Measurements from ENCODE around the gene MTX3.

Gene MTX3

GRCh38 chr5:80036615-80037014 is 45.6 kb upstream of the MTX3 start:
- no peak overlapping the region for H3K4me2 ChIP-seq (ENCODE audit: low read length)
- H3F3A ChIP-seq (ENCODE audit: control insufficient read depth, insufficient read depth): no peaks in the 10 kb centered on the region
- H3K79me2 ChIP-seq (ENCODE audit: control insufficient read depth, low read length): no peaks in the 10 kb centered on the region
- H3K4me3 ChIP-seq (ENCODE audit: low read length): no peak overlapping the region
- TF ChIP-seq EZH2phosphoT487 (IDR thresholded peaks at IDR 0.05; ENCODE audit: borderline replicate concordance, low read length) (no peak), CTCF (IDR thresholded peaks at IDR 0.05; ENCODE audit: low read depth, low read length, poor library complexity, severe bottlenecking) (no peak)
- no peaks in the 10 kb centered on the region for H3K9me2 ChIP-seq (replicated peaks; ENCODE audit: control insufficient read depth, low read length)
- no peaks in the 10 kb centered on the region for H3K36me3 ChIP-seq (ENCODE audit: control insufficient read depth, low read length)
- H3K27ac ChIP-seq (ENCODE audit: low read depth, low read length): no peak overlapping the region
- peaks cover 13% of the 10 kb centered on the region for H3K4me1 ChIP-seq (ENCODE audit: control insufficient read depth, low read length)
- no peaks in the 10 kb centered on the region for H3K9me3 ChIP-seq (ENCODE audit: control insufficient read depth, insufficient read depth, low read length)
- no peaks in the 10 kb centered on the region for H4K20me1 ChIP-seq (ENCODE audit: control insufficient read depth, insufficient read depth, low read depth, low read length)
- H3K27me3 ChIP-seq (ENCODE audit: control insufficient read depth, low read length): no peaks in the 10 kb centered on the region

GRCh38 chr5:80035839-80036238 is 44.8 kb upstream of the MTX3 start:
- H3K4me2 ChIP-seq (ENCODE audit: low read length): no peak overlapping the region
- H3K4me1 ChIP-seq (ENCODE audit: control insufficient read depth, low read length): peaks cover 13% of the 10 kb centered on the region
- H3F3A ChIP-seq (ENCODE audit: control insufficient read depth, insufficient read depth): no peaks in the 10 kb centered on the region
- H3K9me3 ChIP-seq (ENCODE audit: control insufficient read depth, insufficient read depth, low read length): no peaks in the 10 kb centered on the region
- H3K79me2 ChIP-seq (ENCODE audit: control insufficient read depth, low read length): no peaks in the 10 kb centered on the region
- H3K9me2 ChIP-seq (replicated peaks; ENCODE audit: control insufficient read depth, low read length): no peaks in the 10 kb centered on the region
- no peaks in the 10 kb centered on the region for H3K36me3 ChIP-seq (ENCODE audit: control insufficient read depth, low read length)
- H3K27me3 ChIP-seq (ENCODE audit: control insufficient read depth, low read length): no peaks in the 10 kb centered on the region
- H3K4me3 ChIP-seq (ENCODE audit: low read length): no peak overlapping the region
- no peak overlapping the region for H3K27ac ChIP-seq (ENCODE audit: low read depth, low read length)
- TF ChIP-seq EZH2phosphoT487 (IDR thresholded peaks at IDR 0.05; ENCODE audit: borderline replicate concordance, low read length) (no peak), CTCF (IDR thresholded peaks at IDR 0.05; ENCODE audit: low read depth, low read length, poor library complexity, severe bottlenecking) (no peak)
- no peaks in the 10 kb centered on the region for H4K20me1 ChIP-seq (ENCODE audit: control insufficient read depth, insufficient read depth, low read depth, low read length)

- H3K4me2 ChIP-seq (ENCODE audit: low read length): no peak within 1 kb of the TSS
- no peak for TF ChIP-seq EZH2phosphoT487 (IDR thresholded peaks at IDR 0.05; ENCODE audit: borderline replicate concordance, low read length)
- TF ChIP-seq CTCF (IDR thresholded peaks at IDR 0.05; ENCODE audit: low read depth, low read length, poor library complexity, severe bottlenecking): no peak
- no peak within 1 kb of the TSS for H3K4me3 ChIP-seq (ENCODE audit: low read length)
- H3K27me3 ChIP-seq (ENCODE audit: control insufficient read depth, low read length): no peaks in the 10 kb centered on the region
- H3K9me3 ChIP-seq (ENCODE audit: control insufficient read depth, insufficient read depth, low read length): no peaks in the 10 kb centered on the region
- H3K79me2 ChIP-seq (ENCODE audit: control insufficient read depth, low read length): no peaks in the 10 kb centered on the region
- H3K36me3 ChIP-seq (ENCODE audit: control insufficient read depth, low read length): no peaks in the 10 kb centered on the region
- peaks cover 13% of the 10 kb centered on the region for H3K4me1 ChIP-seq (ENCODE audit: control insufficient read depth, low read length)
- no peak within 1 kb of the TSS for H3K27ac ChIP-seq (ENCODE audit: low read depth, low read length)
- H4K20me1 ChIP-seq (ENCODE audit: control insufficient read depth, insufficient read depth, low read depth, low read length): no peaks in the 10 kb centered on the region
- no peaks in the 10 kb centered on the region for H3F3A ChIP-seq (ENCODE audit: control insufficient read depth, insufficient read depth)
- H3K9me2 ChIP-seq (replicated peaks; ENCODE audit: control insufficient read depth, low read length): no peaks in the 10 kb centered on the region
These were observed 44.1 kb upstream of the MTX3 start, which contains the start of gene THBS4 for GRCh38 chr5:80034962-80035821. THBS4 (plus strand) TSS chr5:80035348; CDS start chr5:80035538, 190 bp downstream.

All from DOHH2 (cell line).